ENCODE measurements around the gene CHMP5.

Gene CHMP5

GRCh38 chr9:33264473-33265177 is at the start of gene CHMP5, which contains the start of gene BAG1:
Gene CHMP5 (plus strand): TSS chr9:33265049. CDS start chr9:33265079, 30 bp downstream.
Gene BAG1 (minus strand): TSS chr9:33264708.
- peak; percentile 84 for TF ChIP-seq POLR2A (IDR thresholded peaks at IDR 0.05; ENCODE audit: extremely low read depth, insufficient read length)
- TF ChIP-seq MAX (IDR thresholded peaks at IDR 0.05; ENCODE audit: low read depth, low read length), result peak; percentile 68
- TF ChIP-seq CTCF (IDR thresholded peaks at IDR 0.05; ENCODE audit: low read depth, low read length), result peak; percentile 31
- peak; percentile 58 for TF ChIP-seq MYC (IDR thresholded peaks at IDR 0.05; ENCODE audit: low read depth, low read length)
- H3K4me3 ChIP-seq (ENCODE audit: low read depth, low read length), result peak within 1 kb of the TSS; percentile 92
- peak; percentile 100 for DNase-seq (ENCODE audit: low read depth)

- TF ChIP-seq MYC (IDR thresholded peaks at IDR 0.05; ENCODE audit: low read depth, low read length), result no peak
- no peak for TF ChIP-seq POLR2A (IDR thresholded peaks at IDR 0.05; ENCODE audit: extremely low read depth, insufficient read length)
- TF ChIP-seq CTCF (IDR thresholded peaks at IDR 0.05; ENCODE audit: low read depth, low read length), result no peak
- TF ChIP-seq MAX (IDR thresholded peaks at IDR 0.05; ENCODE audit: low read depth, low read length), result no peak
- DNase-seq (ENCODE audit: low read depth), result peak; percentile 34
- H3K4me3 ChIP-seq (ENCODE audit: low read depth, low read length), result no peak overlapping the region
Observed at GRCh38 chr9:33220681-33221567, 43.9 kb upstream of the CHMP5 start.

- no peak for DNase-seq (ENCODE audit: low read depth)
- no peak for TF ChIP-seq MAX (IDR thresholded peaks at IDR 0.05; ENCODE audit: low read depth, low read length)
- no peak for TF ChIP-seq CTCF (IDR thresholded peaks at IDR 0.05; ENCODE audit: low read depth, low read length)
- no peak overlapping the region for H3K4me3 ChIP-seq (ENCODE audit: low read depth, low read length)
Observed at GRCh38 chr9:33221568-33221884, 43.3 kb upstream of the CHMP5 start.

GRCh38 chr9:33222031-33222430 is 42.8 kb upstream of the CHMP5 start:
- H3K4me3 ChIP-seq (ENCODE audit: low read depth, low read length), result no peak overlapping the region
- no peak for DNase-seq (ENCODE audit: low read depth)
- TF ChIP-seq MYC (IDR thresholded peaks at IDR 0.05; ENCODE audit: low read depth, low read length) (no peak), CTCF (IDR thresholded peaks at IDR 0.05; ENCODE audit: low read depth, low read length) (no peak), POLR2A (IDR thresholded peaks at IDR 0.05; ENCODE audit: extremely low read depth, insufficient read length) (no peak), MAX (IDR thresholded peaks at IDR 0.05; ENCODE audit: low read depth, low read length) (no peak)

GRCh38 chr9:33223696-33224095 is 41.2 kb upstream of the CHMP5 start:
- DNase-seq (ENCODE audit: low read depth), result peak; percentile 47
- TF ChIP-seq CTCF (IDR thresholded peaks at IDR 0.05; ENCODE audit: low read depth, low read length), result peak; percentile 22
- TF ChIP-seq MAX (IDR thresholded peaks at IDR 0.05; ENCODE audit: low read depth, low read length), result no peak
- TF ChIP-seq POLR2A (IDR thresholded peaks at IDR 0.05; ENCODE audit: extremely low read depth, insufficient read length), result no peak

More at GRCh38 chr9:33223696-33224095, 41.2 kb upstream of the CHMP5 start:
- H3K4me3 ChIP-seq (ENCODE audit: low read depth, low read length), result no peak overlapping the region

Data from NB4 (cell line).